HepG2 (cell line): Measurements from ENCODE around the gene GLDN. TPM values are rescaled to one million over a fixed set of nuclear protein-coding genes. Genes with fewer than 3 reads are reported as not detected.

ENCODE experiments used
- ATF1 ChIP-seq: IDR thresholded peaks from 2 replicates; pipeline ENCODE4 v1.6.1; 2016; ENCODE audit warnings: mild to moderate bottlenecking, control low read depth
- EP300 ChIP-seq, 3 experiments: sonication (generic) in 1 of 3; formaldehyde crosslinking in 1 of 3; IDR thresholded peaks; 2 replicates each; pipeline versions ENCODE4 v1.5.1 to v1.6.1; 2011 to 2020; ENCODE audit warnings: low read depth in 2 of 3, low read length in 2 of 3, borderline replicate concordance in 1 of 3, improper control_type of control experiment in 1 of 3, mild to moderate bottlenecking in 1 of 3, missing genetic modification reagents in 1 of 3, moderate library complexity in 1 of 3
- FOXA3 ChIP-seq: IDR thresholded peaks from 2 replicates; pipeline ENCODE4 v1.6.1; 2016; ENCODE audit warnings: missing genetic modification reagents, missing compliant biosample characterization
- GABPA ChIP-seq, 2 experiments: IDR thresholded peaks; 2 replicates each; pipeline ENCODE4 v1.6.1; 2011 to 2016; ENCODE audit warnings: low read depth in 2 of 2, low read length in 1 of 2, missing biosample characterization in 1 of 2, missing genetic modification characterization in 1 of 2
- GPN1 ChIP-seq: sonication (generic); formaldehyde crosslinking; IDR thresholded peaks from 2 replicates; pipeline ENCODE4 v1.5.1; 2020; ENCODE audit warnings: missing genetic modification reagents, borderline replicate concordance
- KAT8 ChIP-seq: IDR thresholded peaks from 2 replicates; pipeline ENCODE4 v1.6.1; 2016; ENCODE audit warnings: missing genetic modification reagents, missing compliant biosample characterization
- KDM3A ChIP-seq: IDR thresholded peaks from 2 replicates; pipeline ENCODE4 v1.6.1; 2018; ENCODE audit warnings: low read depth, missing compliant biosample characterization
- LBX2 ChIP-seq: sonication (generic); formaldehyde crosslinking; IDR thresholded peaks from 2 replicates; pipeline ENCODE4 v1.5.0; 2020; ENCODE audit warnings: missing genetic modification reagents, mild to moderate bottlenecking, borderline replicate concordance
- LCORL ChIP-seq, 2 experiments: fragments of 450-650 bp in 1 of 2; sonication (generic) in 1 of 2; formaldehyde crosslinking in 1 of 2; IDR thresholded peaks; 2 replicates each; pipeline versions ENCODE4 v1.5.0 to v1.6.1; 2017 to 2020; ENCODE audit warnings: antibody characterized with exemption in 1 of 2, missing genetic modification reagents in 1 of 2
- MED13 ChIP-seq: sonication (generic); formaldehyde crosslinking; IDR thresholded peaks from 2 replicates; pipeline ENCODE4 v1.5.0; 2020; ENCODE audit warnings: missing genetic modification reagents
- NFYC ChIP-seq: IDR thresholded peaks from 2 replicates; pipeline ENCODE4 v1.6.1; 2016; ENCODE audit warnings: missing genetic modification reagents, missing compliant biosample characterization
- RARG ChIP-seq: sonication (generic); formaldehyde crosslinking; IDR thresholded peaks from 2 replicates; pipeline ENCODE4 v1.4.0; 2020; ENCODE audit warnings: low read depth, mild to moderate bottlenecking, missing genetic modification reagents
- RBFOX2 ChIP-seq: fragments of 200-400 bp; formaldehyde crosslinking; IDR thresholded peaks from 2 replicates; pipeline ENCODE4 v1.6.1; 2017; ENCODE audit warnings: low read depth, mild to moderate bottlenecking, low read length
- SIN3A ChIP-seq: IDR thresholded peaks from 2 replicates; pipeline ENCODE4 v1.6.1; 2011; ENCODE audit warnings: low read depth, mild to moderate bottlenecking, control low read depth, low read length, borderline replicate concordance
- TBL1XR1 ChIP-seq: fragments of 150-350 bp; IDR thresholded peaks from 2 replicates; pipeline ENCODE4 v1.6.1; 2014; ENCODE audit warnings: borderline replicate concordance, low read length; ENCODE audit not compliant: partially characterized antibody
- ZBTB1 ChIP-seq: sonication (generic); formaldehyde crosslinking; IDR thresholded peaks from 2 replicates; pipeline ENCODE4 v1.4.0; 2020; ENCODE audit warnings: missing genetic modification reagents, borderline replicate concordance
- ZNF121 ChIP-seq: sonication (generic); formaldehyde crosslinking; IDR thresholded peaks from 2 replicates; pipeline ENCODE4 v1.5.0; 2020; ENCODE audit warnings: mild to moderate bottlenecking, missing genetic modification reagents
- ZNF562 ChIP-seq: sonication (generic); formaldehyde crosslinking; IDR thresholded peaks from 2 replicates; pipeline ENCODE4 v1.8.0; 2022; ENCODE audit warnings: missing genetic modification reagents, borderline replicate concordance
- ZNF615 ChIP-seq: sonication (generic); formaldehyde crosslinking; IDR thresholded peaks from 2 replicates; pipeline ENCODE4 v1.5.0; 2020; ENCODE audit warnings: mild to moderate bottlenecking, missing genetic modification reagents, borderline replicate concordance
- ZNF790 ChIP-seq: sonication (generic); formaldehyde crosslinking; IDR thresholded peaks from 2 replicates; pipeline ENCODE4 v1.8.0; 2022; ENCODE audit warnings: missing genetic modification reagents, mild to moderate bottlenecking, borderline replicate concordance
- polyA plus RNA-seq, 8 experiments: library from polyadenylated mRNA; depleted of rRNA in 3 of 8; stranded (reverse) in 7 of 8; unstranded in 1 of 8; fragments of >200 nt; fragmentation: Illumina TruSeq in 4 of 8; extraction: Trizol in 4 of 8; gene quantifications; 2 replicates each; pipeline versions ENCODE4 v1.2.1 to v1.2.3, GENCODE V29; 2011 to 2016; ENCODE audit warnings: low read depth in 4 of 8, missing spikeins in 1 of 8, mixed read lengths in 1 of 8; ENCODE audit not compliant: insufficient read depth in 1 of 8
- total RNA-seq, 5 experiments: library from RNA; depleted of rRNA; stranded (reverse); fragments of >200 nt; fragmentation: Illumina TruSeq; extraction: Trizol; gene quantifications; 2 replicates each; pipeline ENCODE4 v1.2.3, GENCODE V29; 2016; ENCODE audit warnings: low read depth in 1 of 5
- TF ChIP-seq, protein P1 (sequence below): sonication (generic); formaldehyde crosslinking; IDR thresholded peaks from 2 replicates; pipeline ENCODE4 v1.4.0; 2020; ENCODE audit warnings: missing genetic modification reagents, borderline replicate concordance
- TF ChIP-seq, protein P2 (sequence below): sonication (generic); formaldehyde crosslinking; IDR thresholded peaks from 2 replicates; pipeline ENCODE4 v1.5.1; 2020; ENCODE audit warnings: missing genetic modification reagents, mild to moderate bottlenecking, borderline replicate concordance

Gene GLDN
- total and polyA plus RNA-seq, 2 of the 13 experiments (the other 11 are each of a cell fraction or from before 2014, with no cell fraction given): 0.86 to 1.0 TPM

DNA sequence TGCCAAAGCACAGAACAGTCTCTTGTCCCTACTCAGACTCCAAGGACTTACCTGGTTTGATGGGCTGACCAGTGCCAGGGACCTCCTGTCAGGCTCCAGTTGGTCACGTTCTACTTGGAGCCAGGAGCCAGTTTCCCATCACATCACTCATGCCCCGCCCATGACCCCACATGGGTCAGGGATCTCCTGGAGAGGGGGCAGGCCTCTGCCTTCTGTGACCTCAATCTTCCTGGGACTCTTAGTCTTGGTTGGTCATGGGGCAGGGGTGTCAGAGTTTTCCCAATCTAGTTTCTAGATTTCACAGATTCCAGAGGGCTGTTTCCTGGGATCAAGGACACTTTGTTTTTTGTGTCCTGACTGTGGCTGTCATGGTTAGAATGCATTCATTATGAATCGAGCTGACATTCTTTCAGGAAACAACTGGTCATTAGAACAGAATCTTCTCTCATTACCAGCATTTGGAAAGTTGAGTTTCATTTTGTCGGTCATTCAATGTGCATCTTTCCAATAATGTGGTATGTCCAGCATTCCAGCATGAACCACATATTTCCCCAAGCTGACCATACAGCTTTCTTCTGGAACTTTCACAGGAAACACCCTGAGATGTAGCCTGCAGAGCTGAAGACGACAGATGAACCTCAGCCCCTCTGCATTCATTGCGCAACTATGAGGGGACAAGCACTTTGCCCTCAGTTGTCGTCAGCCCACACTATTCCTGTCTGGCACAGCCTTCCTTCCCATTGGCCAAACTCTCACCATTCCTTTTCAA is 22.9 kb upstream of the GLDN start (continued):
- TF ChIP-seq, protein P1, sequence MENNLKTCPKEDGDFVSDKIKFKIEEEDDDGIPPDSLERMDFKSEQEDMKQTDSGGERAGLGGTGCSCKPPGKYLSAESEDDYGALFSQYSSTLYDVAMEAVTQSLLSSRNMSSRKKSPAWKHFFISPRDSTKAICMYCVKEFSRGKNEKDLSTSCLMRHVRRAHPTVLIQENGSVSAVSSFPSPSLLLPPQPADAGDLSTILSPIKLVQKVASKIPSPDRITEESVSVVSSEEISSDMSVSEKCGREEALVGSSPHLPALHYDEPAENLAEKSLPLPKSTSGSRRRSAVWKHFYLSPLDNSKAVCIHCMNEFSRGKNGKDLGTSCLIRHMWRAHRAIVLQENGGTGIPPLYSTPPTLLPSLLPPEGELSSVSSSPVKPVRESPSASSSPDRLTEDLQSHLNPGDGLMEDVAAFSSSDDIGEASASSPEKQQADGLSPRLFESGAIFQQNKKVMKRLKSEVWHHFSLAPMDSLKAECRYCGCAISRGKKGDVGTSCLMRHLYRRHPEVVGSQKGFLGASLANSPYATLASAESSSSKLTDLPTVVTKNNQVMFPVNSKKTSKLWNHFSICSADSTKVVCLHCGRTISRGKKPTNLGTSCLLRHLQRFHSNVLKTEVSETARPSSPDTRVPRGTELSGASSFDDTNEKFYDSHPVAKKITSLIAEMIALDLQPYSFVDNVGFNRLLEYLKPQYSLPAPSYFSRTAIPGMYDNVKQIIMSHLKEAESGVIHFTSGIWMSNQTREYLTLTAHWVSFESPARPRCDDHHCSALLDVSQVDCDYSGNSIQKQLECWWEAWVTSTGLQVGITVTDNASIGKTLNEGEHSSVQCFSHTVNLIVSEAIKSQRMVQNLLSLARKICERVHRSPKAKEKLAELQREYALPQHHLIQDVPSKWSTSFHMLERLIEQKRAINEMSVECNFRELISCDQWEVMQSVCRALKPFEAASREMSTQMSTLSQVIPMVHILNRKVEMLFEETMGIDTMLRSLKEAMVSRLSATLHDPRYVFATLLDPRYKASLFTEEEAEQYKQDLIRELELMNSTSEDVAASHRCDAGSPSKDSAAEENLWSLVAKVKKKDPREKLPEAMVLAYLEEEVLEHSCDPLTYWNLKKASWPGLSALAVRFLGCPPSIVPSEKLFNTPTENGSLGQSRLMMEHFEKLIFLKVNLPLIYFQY: no peak
- TF ChIP-seq ZNF562 (CRISPR knock-in tag): no peak
- TF ChIP-seq ATF1 (CRISPR knock-in tag): peak; percentile 59; the same call in 1 of the 2 replicates
- TF ChIP-seq KAT8 (CRISPR knock-in tag): peak; percentile 34; the same call in 1 of the 2 replicates
- TF ChIP-seq FOXA3 (CRISPR knock-in tag): peak; percentile 25; the same call in 1 of the 2 replicates
- TF ChIP-seq RBFOX2: no peak
- peak; percentile 70; the same call in 1 of the 2 replicates for TF ChIP-seq KDM3A
- TF ChIP-seq ZNF121 (CRISPR knock-in tag): no peak
- TF ChIP-seq ZBTB1 (CRISPR knock-in tag): no peak
- TF ChIP-seq SIN3A: no peak
- peak; percentile 45 for TF ChIP-seq TBL1XR1
- no peak for TF ChIP-seq ZNF790 (CRISPR knock-in tag)
- no peak for TF ChIP-seq LBX2 (CRISPR knock-in tag)
- TF ChIP-seq, protein P2, sequence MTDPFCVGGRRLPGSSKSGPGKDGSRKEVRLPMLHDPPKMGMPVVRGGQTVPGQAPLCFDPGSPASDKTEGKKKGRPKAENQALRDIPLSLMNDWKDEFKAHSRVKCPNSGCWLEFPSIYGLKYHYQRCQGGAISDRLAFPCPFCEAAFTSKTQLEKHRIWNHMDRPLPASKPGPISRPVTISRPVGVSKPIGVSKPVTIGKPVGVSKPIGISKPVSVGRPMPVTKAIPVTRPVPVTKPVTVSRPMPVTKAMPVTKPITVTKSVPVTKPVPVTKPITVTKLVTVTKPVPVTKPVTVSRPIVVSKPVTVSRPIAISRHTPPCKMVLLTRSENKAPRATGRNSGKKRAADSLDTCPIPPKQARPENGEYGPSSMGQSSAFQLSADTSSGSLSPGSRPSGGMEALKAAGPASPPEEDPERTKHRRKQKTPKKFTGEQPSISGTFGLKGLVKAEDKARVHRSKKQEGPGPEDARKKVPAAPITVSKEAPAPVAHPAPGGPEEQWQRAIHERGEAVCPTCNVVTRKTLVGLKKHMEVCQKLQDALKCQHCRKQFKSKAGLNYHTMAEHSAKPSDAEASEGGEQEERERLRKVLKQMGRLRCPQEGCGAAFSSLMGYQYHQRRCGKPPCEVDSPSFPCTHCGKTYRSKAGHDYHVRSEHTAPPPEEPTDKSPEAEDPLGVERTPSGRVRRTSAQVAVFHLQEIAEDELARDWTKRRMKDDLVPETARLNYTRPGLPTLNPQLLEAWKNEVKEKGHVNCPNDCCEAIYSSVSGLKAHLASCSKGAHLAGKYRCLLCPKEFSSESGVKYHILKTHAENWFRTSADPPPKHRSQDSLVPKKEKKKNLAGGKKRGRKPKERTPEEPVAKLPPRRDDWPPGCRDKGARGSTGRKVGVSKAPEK (CRISPR knock-in tag): no peak
- peak; percentile 60 for TF ChIP-seq NFYC (CRISPR knock-in tag)
- TF ChIP-seq RARG (CRISPR knock-in tag): no peak
- no peak for TF ChIP-seq MED13
- TF ChIP-seq ZNF615: no peak
- peak; percentile 41 to 42; a peak in 2 of 4 replicates for TF ChIP-seq EP300 (IDR thresholded peaks at IDR 0.05; ENCODE audit: low read depth in 2 of 2, low read length in 2 of 2)
- TF ChIP-seq EP300 (CRISPR knock-in tag; IDR thresholded peaks at IDR 0.05; ENCODE audit: borderline replicate concordance): peak; percentile 10; the same call in 1 of the 2 replicates
- TF ChIP-seq GABPA (IDR thresholded peaks at IDR 0.05; ENCODE audit: low read depth, low read length): no peak
- TF ChIP-seq GABPA (CRISPR knock-in tag; IDR thresholded peaks at IDR 0.05; ENCODE audit: low read depth): no peak
- TF ChIP-seq GPN1 (CRISPR knock-in tag): no peak
- no peak for TF ChIP-seq LCORL (IDR thresholded peaks at IDR 0.05)
- TF ChIP-seq LCORL (CRISPR knock-in tag; IDR thresholded peaks at IDR 0.05): peak; percentile 82
